Esophagus squamous epithelium (tissue), 5 donors: ENCODE data around the gene KRTAP2-4. TPM values are rescaled to one million over a fixed set of nuclear protein-coding genes. Genes with fewer than 3 reads are reported as not detected.
"Not testable (repeated sequence)": the region's sequence is repeated elsewhere in the genome, so short reads cannot be mapped to it uniquely, and the experiment has no call there.

Experiments
- DNase-seq: peaks from one replicate; lab custom pipeline; 2025; lab: John Stamatoyannopoulos, UW
- H3K27ac ChIP-seq, 4 donors: fragments of 200-600 bp; sonication (generic); one replicate each; pipeline ENCODE4 v1.5.1; 2016 to 2019; ENCODE audit warnings: mild to moderate bottlenecking in 1 of 4
- H3K27me3 ChIP-seq, 4 donors: fragments of 200-600 bp; sonication (generic); 1 replicate in 3 of 4; 2 replicates in 1 of 4; pipeline versions ENCODE4 v1.5.1 to v1.6.0; 2017 to 2021; ENCODE audit warnings: antibody characterized with exemption in 1 of 4
- H3K36me3 ChIP-seq, 3 donors: fragments of 200-600 bp; sonication (generic); one replicate each; pipeline ENCODE4 v1.5.1; 2016 to 2019
- H3K4me1 ChIP-seq, 3 donors: fragments of 200-600 bp; sonication (generic); one replicate each; pipeline ENCODE4 v1.5.1; 2017 to 2019
- H3K4me3 ChIP-seq, 4 donors: fragments of 200-600 bp; sonication (generic); 1 replicate in 3 of 4; 2 replicates in 1 of 4; pipeline ENCODE4 v1.5.1; 2016 to 2019; ENCODE audit warnings: mild to moderate bottlenecking in 2 of 4, moderate library complexity in 1 of 4
- H3K9me3 ChIP-seq, 3 donors: fragments of 200-600 bp; sonication (generic); one replicate each; pipeline ENCODE4 v1.5.1; 2016 to 2019
- POLR2A ChIP-seq, 4 donors: fragments of 450-650 bp; IDR thresholded peaks; one replicate each; pipeline ENCODE4 v1.6.1; 2017; ENCODE audit warnings: antibody characterized with exemption in 4 of 4, mild to moderate bottlenecking in 4 of 4, moderate library complexity in 3 of 4
- WGBS, 2 donors: methylation state at CpG; one replicate each; pipeline ENCODE4 v1.1.5; 2018; 5-methylcytosine and 5-hydroxymethylcytosine counted together
- intact Hi-C: fragments of 100-400 bp; cut with DNase I; formaldehyde crosslinking; loops from one replicate; pipeline ENCODE4 v1.15.0; 2022
- total RNA-seq, 4 donors: library from RNA; depleted of rRNA; stranded (reverse); fragments of >200 nt; gene quantifications; one replicate each; pipeline ENCODE4 v1.1.0, GENCODE V29; 2016
- TF ChIP-seq, protein P1 (sequence below), 6 experiments: fragments of 450-650 bp in 4 of 6; fragments of 200-600 bp in 2 of 6; sonication (generic) in 2 of 6; IDR thresholded peaks; one replicate each; pipeline ENCODE4 v1.5.1; 2016 to 2019; ENCODE audit warnings: antibody characterized with exemption in 6 of 6, mild to moderate bottlenecking in 4 of 6, moderate library complexity in 4 of 6
- donor health status: DM: yes; HTN: yes; CAD: no.

Gene KRTAP2-4
- total RNA-seq, 4 donors from 2014 or later: not detected

DNA sequence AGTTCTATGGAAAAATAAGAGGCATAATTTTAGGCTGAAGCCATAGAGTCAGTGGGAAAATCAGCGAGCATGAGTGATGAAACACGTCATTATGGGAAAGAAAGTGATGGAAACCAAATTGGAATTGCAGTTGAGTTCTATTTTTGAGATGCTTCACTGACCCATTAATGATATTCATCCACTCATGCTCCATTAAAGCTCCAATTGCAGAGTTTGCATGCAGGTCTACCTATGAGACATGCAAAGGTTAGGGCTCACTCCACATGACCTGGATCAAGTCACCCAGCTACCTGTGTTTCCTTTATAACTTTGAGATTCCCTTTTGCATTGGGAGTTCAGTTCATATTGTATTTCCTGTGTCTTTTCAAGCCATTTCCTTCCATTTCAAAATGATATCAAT is 8.0 kb upstream of the KRTAP2-4 start:
- 80 to 97% methylated on average over 2 of the region's 2 CpGs for WGBS, 2 donors
- H3K4me1 ChIP-seq: no peaks in the 10 kb centered on the region
- no peak overlapping the region for H3K4me3 ChIP-seq
- no peak for DNase-seq
- intact Hi-C loops: no loop called here
- no peak overlapping the region for H3K27ac ChIP-seq
- H3K36me3 ChIP-seq: no peaks in the 10 kb centered on the region
- peaks cover 0 to 15% (median 0%) of the 10 kb centered on the region in 4 donors for H3K27me3 ChIP-seq
- TF ChIP-seq, protein P1, sequence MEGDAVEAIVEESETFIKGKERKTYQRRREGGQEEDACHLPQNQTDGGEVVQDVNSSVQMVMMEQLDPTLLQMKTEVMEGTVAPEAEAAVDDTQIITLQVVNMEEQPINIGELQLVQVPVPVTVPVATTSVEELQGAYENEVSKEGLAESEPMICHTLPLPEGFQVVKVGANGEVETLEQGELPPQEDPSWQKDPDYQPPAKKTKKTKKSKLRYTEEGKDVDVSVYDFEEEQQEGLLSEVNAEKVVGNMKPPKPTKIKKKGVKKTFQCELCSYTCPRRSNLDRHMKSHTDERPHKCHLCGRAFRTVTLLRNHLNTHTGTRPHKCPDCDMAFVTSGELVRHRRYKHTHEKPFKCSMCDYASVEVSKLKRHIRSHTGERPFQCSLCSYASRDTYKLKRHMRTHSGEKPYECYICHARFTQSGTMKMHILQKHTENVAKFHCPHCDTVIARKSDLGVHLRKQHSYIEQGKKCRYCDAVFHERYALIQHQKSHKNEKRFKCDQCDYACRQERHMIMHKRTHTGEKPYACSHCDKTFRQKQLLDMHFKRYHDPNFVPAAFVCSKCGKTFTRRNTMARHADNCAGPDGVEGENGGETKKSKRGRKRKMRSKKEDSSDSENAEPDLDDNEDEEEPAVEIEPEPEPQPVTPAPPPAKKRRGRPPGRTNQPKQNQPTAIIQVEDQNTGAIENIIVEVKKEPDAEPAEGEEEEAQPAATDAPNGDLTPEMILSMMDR (IDR thresholded peaks at IDR 0.05): no peak
- TF ChIP-seq POLR2A (IDR thresholded peaks at IDR 0.05): no peak
- H3K9me3 ChIP-seq: no peaks in the 10 kb centered on the region

DNA sequence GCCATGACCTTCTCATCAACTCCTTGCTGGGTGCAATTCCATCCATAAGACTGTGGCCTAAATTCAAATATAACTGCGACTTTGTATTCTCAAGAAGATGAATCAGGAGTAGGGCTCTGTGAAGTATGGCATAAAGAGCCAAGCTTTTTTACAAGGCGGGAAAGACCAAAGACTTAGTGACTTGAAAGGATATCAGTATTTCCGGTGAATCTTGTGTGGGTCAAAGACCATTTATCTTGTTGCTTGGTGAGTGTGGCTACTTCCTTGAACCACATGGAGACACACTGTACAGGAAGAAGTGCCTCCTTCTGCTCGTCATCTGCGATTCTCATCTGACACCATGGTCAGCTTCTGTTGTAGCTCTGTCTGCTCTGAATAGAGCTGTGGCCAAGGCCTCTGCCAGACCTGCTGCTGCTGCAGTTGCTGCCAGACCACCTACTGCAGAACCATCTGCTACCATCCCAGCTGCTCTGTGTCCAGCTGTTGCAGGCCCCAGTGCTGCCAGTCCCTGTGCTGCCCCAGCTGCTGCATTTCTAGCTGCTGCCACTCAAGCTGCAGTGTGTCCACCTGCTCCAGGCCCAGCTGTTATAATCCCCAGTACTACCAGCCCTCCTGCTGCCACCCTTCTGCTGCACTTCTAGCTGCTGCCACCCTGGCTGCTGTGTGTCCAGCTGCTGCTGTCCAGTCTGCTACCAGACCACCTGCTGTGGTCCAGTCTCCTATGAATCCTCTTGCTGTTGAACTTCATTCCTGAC is 6.1 kb upstream of the KRTAP2-4 start:
- TF ChIP-seq, protein P1 (IDR thresholded peaks at IDR 0.05): no peak
- TF ChIP-seq POLR2A (IDR thresholded peaks at IDR 0.05): no peak

DNA sequence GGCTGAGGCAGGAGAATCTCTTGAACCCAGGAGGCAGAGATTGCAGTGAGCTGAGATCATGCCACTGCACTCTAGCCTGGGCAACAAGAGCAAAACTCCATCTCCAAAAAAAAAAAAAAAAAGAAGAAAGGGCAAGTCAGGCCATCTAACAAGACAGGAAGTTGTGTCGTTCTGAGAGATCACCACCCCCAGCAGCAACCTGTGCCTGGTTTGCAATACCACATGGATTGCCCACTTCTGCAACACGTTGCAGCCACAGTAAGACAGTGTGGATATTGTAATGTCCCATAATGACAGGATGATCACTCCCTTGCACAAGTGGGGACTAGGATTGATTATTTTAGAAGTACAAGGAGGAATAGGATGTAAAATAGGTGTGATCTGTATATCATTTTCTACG is 3.4 kb upstream of the KRTAP2-4 start:
- H3K4me3 ChIP-seq: no peak overlapping the region
- H3K27me3 ChIP-seq: no peaks in the 10 kb centered on the region
- no peaks in the 10 kb centered on the region for H3K4me1 ChIP-seq
- no peak overlapping the region for H3K27ac ChIP-seq
- no peaks in the 10 kb centered on the region for H3K36me3 ChIP-seq
- intact Hi-C loops: no loop called here
- DNase-seq: no peak
- no peak for TF ChIP-seq POLR2A (IDR thresholded peaks at IDR 0.05)
- TF ChIP-seq, protein P1 (IDR thresholded peaks at IDR 0.05): no peak
- no peaks in the 10 kb centered on the region for H3K9me3 ChIP-seq
- WGBS, 2 donors: 55 to 80% methylated on average over 3 of the region's 3 CpGs

More for the DNA sequence above, 6.1 kb upstream of the KRTAP2-4 start:
- no peaks in the 10 kb centered on the region for H3K4me1 ChIP-seq
- no peak for DNase-seq
- H3K27me3 ChIP-seq: peaks cover 0 to 15% (median 0%) of the 10 kb centered on the region in 4 donors
- H3K27ac ChIP-seq: no peak overlapping the region
- no peaks in the 10 kb centered on the region for H3K36me3 ChIP-seq
- 80 to 84% methylated on average over 5 of the region's 5 CpGs for WGBS, 2 donors
- H3K9me3 ChIP-seq: no peaks in the 10 kb centered on the region
- H3K4me3 ChIP-seq: no peak overlapping the region
- intact Hi-C loops: no loop called here

DNA sequence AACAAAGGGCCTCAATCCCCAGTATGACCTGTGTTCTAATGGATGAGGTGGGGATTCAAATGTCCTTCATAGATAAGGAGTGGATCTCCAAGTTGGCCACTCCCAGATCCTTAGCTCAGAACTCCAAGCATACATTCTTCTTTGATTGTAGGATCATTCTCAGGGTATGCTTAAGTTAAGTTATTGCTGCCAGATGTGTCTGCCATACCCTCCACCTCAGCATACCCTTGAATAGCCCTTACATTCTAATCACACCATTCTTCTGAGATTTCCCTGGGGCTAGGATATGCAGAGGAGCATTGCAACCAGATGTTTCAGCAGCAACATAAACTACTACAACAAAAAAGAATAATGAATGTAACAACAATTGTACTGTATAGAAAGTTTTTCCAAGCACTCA is 1.6 kb upstream of the KRTAP2-4 start:
- intact Hi-C loops: no loop called here
- no peak for TF ChIP-seq POLR2A (IDR thresholded peaks at IDR 0.05)
- TF ChIP-seq, protein P1 (IDR thresholded peaks at IDR 0.05): no peak
- Histone ChIP-seq H3K27me3 (no peaks in the 10 kb centered on the region), H3K9me3 (no peaks in the 10 kb centered on the region), H3K27ac (no peak overlapping the region), H3K4me1 (no peaks in the 10 kb centered on the region), H3K36me3 (no peaks in the 10 kb centered on the region), H3K4me3 (no peak overlapping the region)
- no peak for DNase-seq

DNA sequence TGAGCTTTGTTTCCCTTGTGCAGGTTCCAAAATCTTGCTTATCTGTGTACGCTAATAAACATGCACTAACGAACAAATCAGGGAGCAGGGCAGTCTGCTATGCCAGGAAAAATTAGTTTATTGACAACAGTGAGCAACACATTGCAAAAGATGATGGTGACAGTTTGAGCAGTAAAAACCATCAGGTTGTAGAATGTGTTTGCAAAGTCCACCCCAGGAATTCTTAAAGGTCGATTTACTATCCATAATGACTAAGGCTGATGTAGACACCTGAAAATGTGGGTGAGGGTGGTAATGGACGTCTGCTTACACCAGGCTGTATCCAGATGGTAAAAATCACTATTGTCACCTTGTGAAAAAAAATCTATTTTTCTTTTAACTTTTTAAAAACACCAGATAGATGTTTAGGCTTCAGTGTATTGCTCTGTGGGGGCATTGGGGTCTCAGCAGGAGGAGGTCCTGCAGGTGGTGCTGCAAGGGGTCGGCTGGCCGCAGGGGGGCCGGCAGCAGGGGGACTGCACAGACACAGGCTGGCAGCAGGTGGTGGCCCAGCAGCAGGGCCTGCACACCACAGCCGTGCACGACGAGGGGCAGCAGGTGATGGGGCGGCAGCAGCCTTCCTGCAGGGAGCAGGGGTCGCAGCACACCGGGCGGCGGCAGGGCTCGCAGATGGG is 526 bp downstream of the KRTAP2-4 start:
- H3K9me3 ChIP-seq, H3K4me1 ChIP-seq, DNase-seq, H3K27me3 ChIP-seq, intact Hi-C loops, H3K36me3 ChIP-seq, H3K4me3 ChIP-seq, H3K27ac ChIP-seq: not testable (repeated sequence)
- whole genome bisulfite sequencing, 2 donors: 62 to 86% methylated on average over 4 to 7 of the region's 16 CpGs
